Fibroblast of lung (primary cell): ENCODE measurements around the gene ATP11A.

Experiments
- CTCF ChIP-seq, 2 donors: IDR thresholded peaks in 1 of 2; conservative IDR thresholded peaks in 1 of 2; 1 replicate in 1 of 2; 2 replicates in 1 of 2; pipeline ENCODE4 v1.5.1; 2011 to 2012; ENCODE audit warnings: low read length in 2 of 2, control low read depth in 1 of 2, inconsistent platforms in 1 of 2, low read depth in 1 of 2, mild to moderate bottlenecking in 1 of 2
- EZH2 ChIP-seq: IDR thresholded peaks from 2 replicates; pipeline ENCODE4 v1.5.1; 2012; ENCODE audit warnings: low read length, control low read depth, mild to moderate bottlenecking; ENCODE audit errors: missing control alignments

DNA sequence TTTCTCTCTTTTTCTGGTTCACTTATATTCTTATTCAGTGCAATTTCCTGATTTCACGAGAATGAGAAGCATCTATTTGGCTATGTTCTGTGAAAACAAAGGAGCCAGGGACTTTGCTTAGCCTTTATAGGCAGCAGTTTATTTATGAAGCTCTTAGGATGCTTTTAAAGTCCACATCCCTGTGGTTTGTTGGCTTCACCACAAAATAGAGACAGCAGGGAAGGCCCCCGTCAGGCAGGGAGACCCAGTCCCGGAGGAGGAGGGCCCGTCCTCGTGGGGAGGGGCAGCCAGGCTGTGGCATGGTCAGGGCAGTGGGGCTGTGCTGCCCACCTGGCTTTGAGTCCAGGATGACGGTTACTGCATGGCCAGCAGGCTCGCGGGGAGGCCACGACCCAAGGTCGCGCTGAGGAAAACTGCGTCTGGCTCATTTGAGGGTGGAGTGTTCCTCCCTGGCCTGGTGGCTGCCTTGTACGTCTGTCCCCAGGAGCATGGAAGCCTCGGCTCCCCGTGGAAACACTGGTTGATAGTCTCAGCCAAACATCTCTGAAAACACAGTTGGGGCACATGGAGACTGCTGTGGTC, 92.7 kb downstream of the ATP11A start:
- TF ChIP-seq CTCF (conservative IDR thresholded peaks at IDR 0.05 in 1 of 2, IDR thresholded peaks at IDR 0.05 in 1 of 2; ENCODE audit: low read depth in 1 of 2, low read length in 2 of 2) (no peak), EZH2 (no peak)
